ENCODE data around the gene CCDC102B.
"Not testable (repeated sequence)": the region's sequence is repeated elsewhere in the genome, so short reads cannot be mapped to it uniquely, and the experiment has no call there.

CCDC102B gene

DNA sequence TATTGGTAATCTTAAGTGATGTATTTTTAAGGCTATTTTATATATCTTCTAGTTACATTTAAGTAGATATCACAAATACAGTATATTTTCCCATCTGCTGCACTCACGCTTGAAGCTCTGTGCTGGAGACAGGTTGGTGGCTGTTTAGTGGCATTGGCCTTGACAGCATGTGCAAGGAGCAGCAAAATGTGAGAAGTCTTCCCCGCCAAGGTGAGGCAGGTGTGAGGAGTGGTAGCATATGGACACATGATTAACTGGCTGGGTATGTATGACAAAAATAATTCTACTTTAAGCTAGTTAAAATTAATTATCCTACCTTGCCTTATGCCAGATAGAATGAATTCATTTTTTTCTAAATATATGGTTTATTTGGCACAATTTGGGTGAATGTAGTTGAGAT lies 117.2 kb downstream of the CCDC102B start:
- no peak for DNase-seq (ENCODE audit: low spot score)

DNA sequence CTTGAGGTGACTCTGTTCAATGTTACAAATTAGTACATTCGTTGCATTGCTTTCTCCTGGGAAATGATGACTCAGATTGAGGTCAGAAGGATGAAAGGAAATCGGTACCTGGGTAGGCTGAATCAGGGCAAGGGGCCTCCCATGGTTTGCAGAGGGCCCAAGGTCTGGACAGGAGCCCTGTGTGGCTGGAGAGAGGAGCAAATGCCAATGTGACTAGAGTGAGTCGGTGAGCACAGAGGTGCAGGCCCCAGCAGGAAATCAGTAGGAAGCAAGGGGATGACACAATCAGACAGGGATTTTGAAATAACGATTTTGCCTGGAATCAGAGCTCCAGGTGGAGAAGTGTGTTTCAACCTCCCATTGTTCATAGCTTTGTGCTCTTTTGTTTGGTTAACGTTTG lies 118.9 kb downstream of the CCDC102B start:
- no peak for DNase-seq (ENCODE audit: low spot score)

DNA sequence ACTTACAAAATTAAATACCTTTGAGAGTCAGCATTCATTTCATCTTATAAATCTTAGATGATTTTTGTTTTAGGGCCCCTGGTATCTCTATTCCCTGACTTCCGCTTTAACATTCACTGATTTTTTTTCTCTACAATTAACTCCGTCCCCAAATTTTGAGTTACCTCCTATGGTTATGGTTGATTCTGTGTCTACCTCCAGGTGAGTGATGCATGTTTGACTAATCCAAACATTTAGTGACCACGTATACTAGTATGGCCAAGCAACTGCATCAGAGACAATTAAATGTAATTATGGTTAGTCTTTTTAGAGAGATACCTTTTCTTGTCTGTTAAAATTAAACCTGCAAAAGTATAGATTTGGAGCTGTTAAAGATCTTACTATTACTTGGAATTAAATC lies 120.3 kb downstream of the CCDC102B start:
- no peak for DNase-seq (ENCODE audit: low spot score)

GRCh38 chr18:68919900-68920299 lies 122.0 kb downstream of the CCDC102B start:
- no peak for DNase-seq (ENCODE audit: low spot score)

DNA sequence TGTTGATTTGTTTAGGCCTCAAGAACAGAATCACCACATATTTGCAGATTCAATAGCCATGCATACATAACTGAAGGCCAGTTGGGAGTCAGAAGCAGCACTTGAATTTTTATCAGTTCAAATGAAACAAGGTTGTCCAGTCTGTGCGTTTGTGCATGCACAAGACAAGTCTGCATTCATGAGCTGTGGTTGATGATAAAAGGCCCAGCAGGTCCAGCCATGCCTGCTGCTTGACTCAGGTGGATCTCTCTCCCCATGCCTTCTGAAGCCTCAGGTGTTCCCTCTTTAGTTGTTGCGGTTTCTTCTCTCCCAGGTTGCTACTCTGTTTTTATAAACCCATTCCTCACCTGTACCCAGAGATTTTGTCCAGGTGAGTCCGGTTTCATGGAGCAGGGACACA lies 124.5 kb downstream of the CCDC102B start:
- DNase-seq (ENCODE audit: low spot score): no peak

- no peak for DNase-seq (ENCODE audit: low spot score)
Measured at GRCh38 chr18:68925268-68925667, 127.4 kb downstream of the CCDC102B start.

DNA sequence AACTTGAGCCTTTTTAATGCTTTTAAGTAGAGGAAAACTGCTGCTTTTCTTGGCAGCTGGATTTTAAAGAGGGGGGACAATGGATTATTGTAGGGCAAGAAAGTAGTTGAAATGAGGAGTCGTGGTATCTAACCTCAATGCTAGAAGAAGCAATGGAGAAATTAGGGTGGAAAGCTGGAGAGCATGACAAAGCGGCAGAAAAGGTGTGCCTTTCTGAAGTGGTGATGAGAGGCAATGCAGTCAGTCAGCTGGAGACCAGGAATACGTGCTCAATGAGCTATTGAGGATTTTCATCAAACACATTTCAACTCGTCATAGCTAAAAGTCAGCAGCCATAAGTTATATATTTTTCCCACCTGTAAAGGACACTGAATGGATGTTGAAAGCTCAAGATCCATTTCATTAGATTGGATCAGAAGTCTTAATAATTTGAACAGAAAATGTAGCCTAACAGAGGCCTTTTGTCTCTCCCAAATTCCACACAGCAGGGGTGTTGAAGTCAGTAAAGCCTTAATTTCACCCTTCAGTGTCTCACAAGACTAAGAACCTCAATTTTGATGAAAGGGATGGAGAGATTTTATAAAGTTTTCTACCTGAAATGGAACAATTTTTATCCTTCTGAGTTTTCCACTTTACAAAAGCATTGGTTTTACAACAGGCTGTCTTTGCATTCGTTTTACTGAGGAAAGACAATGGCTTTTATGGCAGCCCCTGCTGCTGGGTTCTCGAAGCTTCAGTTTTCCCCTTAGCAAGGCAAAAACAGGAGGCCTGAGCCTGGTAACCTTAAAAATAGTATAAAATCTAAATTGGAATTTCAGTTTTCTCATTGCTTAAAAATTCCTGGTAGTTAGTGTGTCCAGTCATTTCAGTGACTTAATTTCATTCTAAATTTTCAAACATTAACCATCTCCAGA lies 131.1 kb downstream of the CCDC102B start:
- no peak for DNase-seq (ENCODE audit: low spot score)

- DNase-seq (ENCODE audit: low spot score): no peak
Measured at GRCh38 chr18:68935686-68936085, 137.8 kb downstream of the CCDC102B start.

DNA sequence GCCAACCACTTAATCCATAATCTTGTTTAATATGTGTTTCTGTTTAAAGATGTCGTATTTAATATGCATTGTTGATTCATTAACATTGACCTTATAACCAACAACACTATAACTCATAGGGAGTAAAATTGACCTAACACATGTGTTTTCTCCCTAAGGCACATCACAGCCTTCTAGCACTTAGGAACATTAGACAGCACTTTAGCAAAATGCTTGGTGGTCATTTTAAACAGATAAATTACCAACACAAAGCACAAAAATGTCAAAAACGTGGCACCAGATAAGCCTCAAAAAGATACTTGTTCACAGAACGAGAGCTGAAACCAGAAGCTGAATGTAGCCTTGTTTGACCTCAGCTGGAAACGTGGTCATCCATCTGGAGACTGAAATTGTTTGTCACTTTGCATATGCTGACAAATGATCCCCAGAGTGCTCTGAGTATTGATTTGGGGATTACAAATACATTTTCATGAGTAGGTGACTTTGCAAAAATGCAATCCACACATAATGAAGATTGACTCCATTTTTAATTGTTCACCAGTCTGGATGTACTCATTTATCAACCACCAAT lies 139.2 kb downstream of the CCDC102B start:
- no peak for DNase-seq (ENCODE audit: low spot score)

DNA sequence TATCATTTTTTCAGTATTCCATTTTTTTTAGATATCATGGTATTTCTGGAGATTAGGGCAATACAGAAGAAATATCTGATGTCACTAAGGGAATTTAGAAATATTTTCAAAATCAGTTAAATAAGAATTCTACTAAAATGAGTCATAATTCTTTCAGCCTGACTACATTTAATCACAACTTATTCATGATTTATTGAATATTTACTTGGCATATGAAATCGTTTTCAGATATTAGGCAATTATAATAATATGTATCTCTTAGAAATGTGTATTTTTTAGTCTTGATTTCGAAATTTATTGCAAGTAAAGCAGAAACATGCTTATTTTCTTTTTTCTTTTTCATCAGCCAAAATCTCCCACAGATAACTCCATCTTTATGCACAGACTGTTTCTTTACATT lies 142.2 kb downstream of the CCDC102B start:
- no peak for DNase-seq (ENCODE audit: low spot score)

GRCh38 chr18:68940754-68941153 lies 142.9 kb downstream of the CCDC102B start:
- no peak for DNase-seq (ENCODE audit: low spot score)

DNA sequence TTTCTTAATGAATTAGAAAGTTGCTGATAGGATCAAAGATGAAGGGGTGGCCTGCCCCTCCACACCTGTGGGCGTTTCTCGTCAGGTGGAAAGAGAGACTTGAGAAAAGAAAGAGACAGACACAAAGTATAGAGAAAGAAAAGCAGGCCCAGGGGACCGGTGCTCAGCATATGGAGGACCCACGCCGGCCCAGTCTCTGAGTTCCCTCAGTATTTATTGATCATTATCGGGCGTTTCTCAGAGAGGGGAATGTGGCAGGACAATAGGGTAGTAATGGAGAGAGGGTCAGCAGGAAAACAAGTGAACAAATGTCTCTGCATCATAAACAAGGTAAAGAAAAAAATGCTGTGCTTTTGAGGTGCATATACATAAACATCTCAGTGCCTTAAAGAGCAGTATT lies 144.3 kb downstream of the CCDC102B start:
- no peak for DNase-seq (ENCODE audit: low spot score)

DNA sequence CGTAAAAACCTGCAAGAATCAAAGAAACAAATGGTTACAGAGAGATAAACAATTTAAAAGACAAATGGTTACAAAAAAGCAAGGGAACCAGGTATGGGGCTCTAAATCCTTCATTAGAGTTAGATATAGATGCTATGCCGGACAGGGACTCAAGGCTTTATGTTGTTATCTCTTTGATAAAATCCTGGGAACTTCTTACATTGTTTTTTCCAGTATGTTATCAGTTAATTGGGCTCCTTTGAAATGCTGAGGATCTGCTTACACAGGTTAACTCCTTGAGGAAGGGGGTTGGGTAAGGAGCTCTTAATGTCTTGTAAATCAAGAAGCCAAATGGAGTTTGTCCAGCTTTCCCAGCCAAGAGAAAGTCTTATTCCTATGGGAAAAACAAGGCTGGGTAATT lies 146.0 kb downstream of the CCDC102B start:
- DNase-seq (ENCODE audit: low spot score): not testable (repeated sequence)

DNA sequence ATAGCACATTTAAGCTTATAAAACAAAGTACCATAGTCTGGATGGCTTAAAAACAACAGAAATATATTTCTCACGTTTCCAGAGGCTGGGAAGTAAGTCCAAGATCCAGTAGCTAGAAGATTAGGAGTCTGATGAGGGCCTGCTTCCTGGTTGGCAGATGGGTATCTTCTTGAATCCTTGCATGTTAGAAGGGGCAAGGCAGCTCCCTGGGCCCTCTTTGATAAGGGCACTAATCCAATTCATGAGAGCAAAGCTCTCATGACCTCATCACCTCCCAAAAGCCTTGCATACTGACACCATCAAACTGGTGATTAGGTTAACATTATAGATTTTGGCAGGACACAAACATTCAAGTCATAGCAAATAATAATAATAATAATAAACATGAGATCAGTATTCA lies 146.4 kb downstream of the CCDC102B start:
- no peak for DNase-seq (ENCODE audit: low spot score)

DNA sequence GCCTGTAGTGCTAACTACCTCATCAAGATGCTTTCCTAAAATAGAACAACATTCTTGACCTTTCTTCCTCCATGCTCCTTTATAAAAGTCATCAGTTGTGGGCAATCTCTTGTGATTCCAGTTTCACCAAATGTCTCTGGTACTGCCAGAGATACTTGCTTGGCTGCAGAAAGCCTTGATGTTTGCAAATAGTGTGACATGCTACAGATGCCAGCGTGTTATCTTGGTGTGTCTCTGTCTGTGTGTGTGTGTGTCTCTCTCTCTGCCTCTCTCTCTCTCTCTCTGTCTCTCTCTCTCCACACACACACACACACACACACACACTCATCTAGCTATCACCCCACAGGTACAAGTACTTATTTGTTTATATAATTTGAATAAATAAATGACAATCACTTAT lies 146.9 kb downstream of the CCDC102B start:
- DNase-seq (ENCODE audit: low spot score): no peak

- DNase-seq (ENCODE audit: low spot score): no peak
Measured at GRCh38 chr18:68948622-68949021, 150.7 kb downstream of the CCDC102B start.

GRCh38 chr18:68954738-68955137 lies 156.9 kb downstream of the CCDC102B start:
- DNase-seq (ENCODE audit: low spot score): no peak

DNA sequence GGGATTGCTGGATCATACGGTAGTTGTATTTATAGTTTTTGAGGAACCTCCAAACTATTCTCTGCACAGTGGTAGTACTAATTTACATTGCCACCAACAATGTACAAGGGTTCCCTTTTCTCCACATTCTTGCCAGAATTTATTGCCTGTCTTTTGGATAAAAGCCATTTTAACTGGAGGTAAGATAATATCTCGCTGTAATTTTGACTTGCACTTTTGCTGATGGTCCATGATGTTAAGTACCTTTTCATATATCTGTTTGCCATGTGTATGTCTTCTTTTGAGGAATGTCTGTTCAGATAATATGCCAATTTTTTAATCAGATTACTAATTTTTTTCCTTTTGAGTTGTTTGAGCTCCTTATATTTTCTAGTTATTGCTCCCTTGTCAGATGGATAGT lies 158.8 kb downstream of the CCDC102B start:
- no peak for DNase-seq (ENCODE audit: low spot score)

DNA sequence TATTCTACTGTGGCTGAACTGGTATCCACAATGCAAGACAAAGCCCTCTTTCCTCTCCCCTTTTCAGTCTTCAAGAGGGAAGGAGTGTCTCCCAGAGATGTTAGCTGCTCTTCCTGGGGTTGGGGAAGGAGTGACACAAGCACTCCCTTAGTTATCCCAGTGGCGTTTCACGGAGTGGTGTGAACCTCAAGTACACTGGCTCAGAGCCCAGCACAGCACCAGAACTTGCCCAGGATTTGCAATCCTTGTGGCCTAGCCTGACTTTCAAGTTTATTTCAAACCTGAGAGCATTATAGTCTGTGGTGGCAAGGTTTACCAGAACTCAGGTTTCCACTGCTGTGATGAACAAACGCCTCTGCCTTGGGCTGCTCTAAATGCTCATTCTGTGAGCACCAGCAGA lies 162.5 kb downstream of the CCDC102B start:
- DNase-seq (ENCODE audit: low spot score): no peak

DNA sequence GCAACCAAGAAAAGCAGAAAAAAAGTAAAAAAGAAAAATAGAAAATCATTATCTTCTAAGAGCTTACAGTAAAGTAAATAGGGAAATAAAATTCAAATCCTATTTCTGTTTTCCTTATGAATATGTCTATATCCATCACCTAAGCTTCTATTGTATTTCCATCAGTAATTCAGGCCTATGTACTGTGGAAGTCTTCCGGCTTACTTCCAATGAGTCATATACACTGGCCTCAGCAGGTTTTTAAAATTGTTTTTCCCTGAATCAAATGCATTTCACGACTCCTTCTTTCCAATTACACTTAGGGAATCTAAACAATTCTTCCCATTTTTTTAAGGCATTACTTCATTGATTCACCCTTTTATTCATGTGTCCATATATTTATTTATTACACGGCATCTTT lies 164.7 kb downstream of the CCDC102B start:
- DNase-seq (ENCODE audit: low spot score): no peak

- no peak for DNase-seq (ENCODE audit: low spot score)
Measured at GRCh38 chr18:68965817-68966216, 167.9 kb downstream of the CCDC102B start.

- DNase-seq (ENCODE audit: low spot score): no peak
Measured at GRCh38 chr18:68969027-68969426, 171.1 kb downstream of the CCDC102B start.

- DNase-seq (ENCODE audit: low spot score): no peak
Measured at GRCh38 chr18:68972176-68972575, 174.3 kb downstream of the CCDC102B start.

DNA sequence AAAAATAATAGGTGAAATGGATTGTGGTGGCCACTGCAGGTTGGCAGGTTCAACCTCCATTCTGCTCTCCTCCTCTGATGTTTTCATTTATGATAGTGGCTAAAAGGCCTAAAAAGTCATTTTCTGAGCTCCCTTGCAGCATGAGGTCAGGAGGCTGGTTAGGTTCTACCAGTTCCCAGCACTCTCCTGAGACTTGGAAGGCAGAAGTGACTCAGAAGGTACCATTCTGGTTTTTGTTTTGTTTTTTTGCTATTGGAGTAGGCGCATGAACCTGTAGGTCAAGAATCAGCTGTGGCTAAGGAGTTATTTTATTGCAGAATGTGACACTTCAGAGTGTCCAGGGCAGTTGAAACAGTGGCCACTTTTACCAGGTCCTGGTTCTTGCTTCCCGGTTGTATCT lies 181.9 kb downstream of the CCDC102B start:
- no peak for DNase-seq (ENCODE audit: low spot score)
